Mesothelial cell of epicardium (in vitro differentiated cells): ENCODE results near the gene AIP. TPM values are rescaled to one million over a fixed set of nuclear protein-coding genes. Genes with fewer than 3 reads are reported as not detected.

ENCODE experiments used
- DNase-seq, 2 experiments: peaks; one replicate each; pipeline ENCODE4 v3.0.0; 2021; ENCODE audit warnings: low spot score in 2 of 2; ENCODE audit not compliant: unreplicated experiment in 2 of 2
- H3K27ac Mint-ChIP-seq: 2 replicates; pipeline ENCODE4 v1.8.0; 2021; ENCODE audit warnings: mixed read lengths
- H3K27me3 Mint-ChIP-seq: 2 replicates; pipeline ENCODE4 v1.8.0; 2021; ENCODE audit warnings: low read depth, mixed read lengths
- H3K36me3 Mint-ChIP-seq: 2 replicates; pipeline ENCODE4 v1.8.0; 2021; ENCODE audit warnings: mixed read lengths
- H3K4me1 Mint-ChIP-seq: 2 replicates; pipeline ENCODE4 v1.8.0; 2021; ENCODE audit warnings: mixed read lengths
- H3K4me3 Mint-ChIP-seq: 2 replicates; pipeline ENCODE4 v1.8.0; 2021; ENCODE audit warnings: mild to moderate bottlenecking, moderate library complexity, mixed read lengths
- H3K9me3 Mint-ChIP-seq: 2 replicates; pipeline ENCODE4 v1.8.0; 2021; ENCODE audit warnings: mixed read lengths
- CTCF ChIP-seq: fragments of 200-600 bp; sonication (generic); IDR thresholded peaks from one replicate; pipeline ENCODE4 v1.5.0; 2021; ENCODE audit warnings: antibody characterized with exemption; ENCODE audit not compliant: unreplicated experiment
- total RNA-seq: library from RNA; stranded (reverse); gene quantifications from 3 replicates; pipeline ENCODE4 v1.2.1, GENCODE V29; 2021

Gene AIP
- total RNA-seq: 43.6 to 45.2 TPM (median 44.6 TPM) in 3 replicates

- Mint-ChIP-seq H3K36me3 (peaks cover 11% of the 10 kb centered on the region), H3K4me1 (peaks cover 31% of the 10 kb centered on the region), H3K27ac (peak within 1 kb of the TSS; percentile 92), H3K4me3 (peak within 1 kb of the TSS; percentile 82), H3K27me3 (no peaks in the 10 kb centered on the region), H3K9me3 (no peaks in the 10 kb centered on the region)
- DNase-seq: peak; percentile 92 to 98
- TF ChIP-seq CTCF: peak; percentile 18
Measured at GRCh38 chr11:67482827-67483798, at the start of gene AIP. TSS of gene AIP (plus strand) at chr11:67483026. CDS start at chr11:67483159, 133 bp downstream.

- peaks cover 12% of the 10 kb centered on the region for H3K36me3 Mint-ChIP-seq
- peaks cover 7% of the 10 kb centered on the region for H3K4me1 Mint-ChIP-seq
- no peak overlapping the region for H3K27ac Mint-ChIP-seq
- no peak for DNase-seq
- H3K27me3 Mint-ChIP-seq: no peaks in the 10 kb centered on the region
- no peak for TF ChIP-seq CTCF
- no peaks in the 10 kb centered on the region for H3K9me3 Mint-ChIP-seq
- no peak overlapping the region for H3K4me3 Mint-ChIP-seq
Measured at GRCh38 chr11:67433536-67434394, 49.1 kb upstream of the AIP start.

- Mint-ChIP-seq H3K9me3 (no peaks in the 10 kb centered on the region), H3K27ac (no peak overlapping the region), H3K4me1 (peaks cover 3% of the 10 kb centered on the region), H3K36me3 (peaks cover 12% of the 10 kb centered on the region), H3K4me3 (no peak overlapping the region), H3K27me3 (no peaks in the 10 kb centered on the region)
- no peak for DNase-seq
- no peak for TF ChIP-seq CTCF
Measured at GRCh38 chr11:67434395-67434881, 48.4 kb upstream of the AIP start.

- H3K4me3 Mint-ChIP-seq: no peak overlapping the region
- no peaks in the 10 kb centered on the region for H3K9me3 Mint-ChIP-seq
- no peak overlapping the region for H3K27ac Mint-ChIP-seq
- TF ChIP-seq CTCF: no peak
- no peak for DNase-seq
- H3K4me1 Mint-ChIP-seq: peaks cover 3% of the 10 kb centered on the region
- H3K27me3 Mint-ChIP-seq: no peaks in the 10 kb centered on the region
- peaks cover 12% of the 10 kb centered on the region for H3K36me3 Mint-ChIP-seq
Measured at GRCh38 chr11:67435031-67435726, 47.6 kb upstream of the AIP start.
